HepG2 (cell line): ENCODE measurements around the gene SBNO2. TPM values are rescaled to one million over a fixed set of nuclear protein-coding genes. Genes with fewer than 3 reads are reported as not detected.

Experiments
- ATAC-seq: fragments of 200-7000 bp; cut with Tn5 transposase; 3 replicates; pipeline ENCODE4 v1.9.1; 2020; ENCODE audit warnings: mild to moderate bottlenecking, moderate library complexity
- BruUV-seq: library from RNA; stranded (reverse); fragments of 400-500 nt; replicated peaks from 2 replicates; lab custom pipeline; 2021; lab: Mats Ljungman, UMichigan
- CTCF ChIA-PET: fragments of 300-600 bp; formaldehyde crosslinking; extraction: SDS; loops from one replicate; lab custom pipeline; 2021; ENCODE audit warnings: low total read pairs, inconsistent platforms, low intra/inter-chr PET ratio; lab: Yijun Ruan, JAX
- POLR2A ChIA-PET: fragments of 350-600 bp; sonication (Branson Sonifier 250); formaldehyde crosslinking; loops from one replicate; lab custom pipeline; 2020; ENCODE audit warnings: antibody characterized with exemption, inconsistent platforms; lab: Yijun Ruan, JAX
- DNase-seq: peaks from one replicate; pipeline ENCODE4 v3.0.0-alpha.2; 2015; ENCODE audit warnings: low spot score
- FAIRE-seq: peaks from 3 replicates; lab custom pipeline; 2011; peaks lifted over from hg19 to GRCh38; lab: Jason Lieb, UNC
- H2AFZ ChIP-seq: one replicate; pipeline ENCODE4 v1.6.1; 2011; ENCODE audit warnings: low read length, inconsistent platforms
- H3K27ac ChIP-seq: fragments of 300-600 bp; 3 replicates; pipeline ENCODE4 v1.8.0; 2011; ENCODE audit warnings: mixed run types, mild to moderate bottlenecking, mixed read lengths, low read length, inconsistent platforms; ENCODE audit not compliant: insufficient read depth; ENCODE audit errors: extremely low read length
- H3K27me3 ChIP-seq, 2 experiments: fragments of 200-600 bp in 1 of 2; 2 replicates in 1 of 2; 3 replicates in 1 of 2; pipeline versions ENCODE4 v1.6.0 to v1.8.0; 2011; ENCODE audit warnings: low read length in 2 of 2, mild to moderate bottlenecking in 2 of 2, moderate library complexity in 2 of 2, inconsistent platforms in 1 of 2; ENCODE audit not compliant: insufficient read depth in 2 of 2, control insufficient read depth in 1 of 2
- H3K36me3 ChIP-seq, 2 experiments: fragments of 200-600 bp in 1 of 2; replicated peaks in 1 of 2; 2 replicates in 1 of 2; 3 replicates in 1 of 2; pipeline versions ENCODE4 v1.5.1 to v1.8.0; 2011; ENCODE audit warnings: low read length in 2 of 2, inconsistent platforms in 1 of 2; ENCODE audit not compliant: insufficient read depth in 2 of 2, control insufficient read depth in 1 of 2
- H3K4me1 ChIP-seq: 2 replicates; pipeline ENCODE4 v1.5.1; 2012; ENCODE audit warnings: low read length, inconsistent platforms; ENCODE audit not compliant: insufficient read depth
- H3K4me2 ChIP-seq: 2 replicates; pipeline ENCODE4 v1.6.0; 2011; ENCODE audit warnings: low read depth, low read length, inconsistent platforms
- H3K4me3 ChIP-seq, 3 experiments: fragments of 200-600 bp in 1 of 3; sonication (generic), shearing (Covaris generic) in 1 of 3; replicated peaks in 1 of 3; 2 replicates each; pipeline ENCODE4 v1.5.1; 2011 to 2016; ENCODE audit warnings: low read length in 3 of 3, inconsistent platforms in 2 of 3, low read depth in 2 of 3, mild to moderate bottlenecking in 2 of 3, control low read depth in 1 of 3, mixed read lengths in 1 of 3; ENCODE audit not compliant: insufficient read depth in 1 of 3
- H3K79me2 ChIP-seq: one replicate; pipeline ENCODE4 v1.6.1; 2011; ENCODE audit warnings: low read length, inconsistent platforms; ENCODE audit not compliant: insufficient read depth
- H3K9ac ChIP-seq: 2 replicates; pipeline ENCODE4 v1.6.0; 2011; ENCODE audit warnings: mild to moderate bottlenecking, low read depth, low read length, inconsistent platforms; ENCODE audit not compliant: insufficient read depth
- H3K9me3 ChIP-seq: 2 replicates; pipeline ENCODE4 v1.5.1; 2012; ENCODE audit warnings: mild to moderate bottlenecking, low read length
- H4K20me1 ChIP-seq: 2 replicates; pipeline ENCODE4 v1.6.0; 2011; ENCODE audit warnings: inconsistent platforms, mild to moderate bottlenecking, low read length, moderate library complexity; ENCODE audit not compliant: insufficient read depth
- AGO2 ChIP-seq: fragments of 200-400 bp; formaldehyde crosslinking; optimal IDR thresholded peaks from 2 replicates; pipeline ENCODE3; 2017; ENCODE audit warnings: mild to moderate bottlenecking, low read depth, low read length, moderate library complexity
- CHD2 ChIP-seq: IDR thresholded peaks from 2 replicates; pipeline ENCODE4 v1.6.1; 2011; ENCODE audit warnings: low read depth, low read length, improper control_type of control experiment
- GATA4 ChIP-seq: sonication (generic); IDR thresholded peaks from 2 replicates; pipeline ENCODE4 v1.6.1; 2016; ENCODE audit warnings: antibody characterized with exemption, low read depth, borderline replicate concordance
- KLF15 ChIP-seq: sonication (generic); formaldehyde crosslinking; IDR thresholded peaks from 2 replicates; pipeline ENCODE4 v1.8.1; 2023; ENCODE audit warnings: borderline replicate concordance, mild to moderate bottlenecking, inconsistent platforms, missing genetic modification reagents, mixed read lengths
- RBM22 ChIP-seq: fragments of 200-400 bp; formaldehyde crosslinking; optimal IDR thresholded peaks from 2 replicates; pipeline ENCODE3; 2017; ENCODE audit warnings: mild to moderate bottlenecking, low read length, moderate library complexity
- TSC22D2 ChIP-seq: sonication (generic); formaldehyde crosslinking; IDR thresholded peaks from 2 replicates; pipeline ENCODE4 v1.5.1; 2020; ENCODE audit warnings: missing genetic modification reagents, mild to moderate bottlenecking, borderline replicate concordance
- ZNF333 ChIP-seq: sonication (generic); formaldehyde crosslinking; IDR thresholded peaks from 2 replicates; pipeline ENCODE4 v1.4.0; 2020; ENCODE audit warnings: mild to moderate bottlenecking, missing genetic modification reagents, borderline replicate concordance
- ZNF569 ChIP-seq: sonication (generic); formaldehyde crosslinking; IDR thresholded peaks from 2 replicates; pipeline ENCODE4 v1.5.0; 2020; ENCODE audit warnings: mild to moderate bottlenecking, missing genetic modification reagents, moderate library complexity, borderline replicate concordance
- WGBS: methylation state at CpG from one replicate; pipeline ENCODE4 v1.1.6; 2017; ENCODE audit warnings: low lambda C conversion rate; 5-methylcytosine and 5-hydroxymethylcytosine counted together
- in situ Hi-C: cut with HindIII; loops from 2 replicates; pipeline ENCODE4 v1.10.0; 2017; ENCODE audit warnings: low pct_unique_long_range_greater_than_20kb; ENCODE audit not compliant: extremely low pct_ligation_motif_present
- intact Hi-C: fragments of 100-400 bp; cut with micrococcal nuclease; formaldehyde crosslinking; loops from one replicate; pipeline ENCODE4 v1.10.0; 2022; ENCODE audit not compliant: unreplicated experiment
- polyA plus RNA-seq, 8 experiments: library from polyadenylated mRNA; depleted of rRNA in 3 of 8; stranded (reverse) in 7 of 8; unstranded in 1 of 8; fragments of >200 nt; fragmentation: Illumina TruSeq in 4 of 8; extraction: Trizol in 4 of 8; gene quantifications; 2 replicates each; pipeline versions ENCODE4 v1.2.1 to v1.2.3, GENCODE V29; 2011 to 2016; ENCODE audit warnings: low read depth in 4 of 8, missing spikeins in 1 of 8, mixed read lengths in 1 of 8; ENCODE audit not compliant: insufficient read depth in 1 of 8
- total RNA-seq, 5 experiments: library from RNA; depleted of rRNA; stranded (reverse); fragments of >200 nt; fragmentation: Illumina TruSeq; extraction: Trizol; gene quantifications; 2 replicates each; pipeline ENCODE4 v1.2.3, GENCODE V29; 2016; ENCODE audit warnings: low read depth in 1 of 5
- TF ChIP-seq, protein P1 (sequence below): sonication (generic); formaldehyde crosslinking; IDR thresholded peaks from 2 replicates; pipeline ENCODE4 v1.4.0; 2020; ENCODE audit warnings: mild to moderate bottlenecking, low read depth, missing genetic modification reagents
- TF ChIP-seq, protein P2 (sequence below): sonication (generic); formaldehyde crosslinking; IDR thresholded peaks from 2 replicates; pipeline ENCODE4 v1.4.0; 2020; ENCODE audit warnings: missing genetic modification reagents, mild to moderate bottlenecking, borderline replicate concordance

The SBNO2 gene
- total and polyA plus RNA-seq, 2 of the 13 experiments (the other 11 are each of a cell fraction or from before 2014, with no cell fraction given) = 8.6 to 10.4 TPM

DNA sequence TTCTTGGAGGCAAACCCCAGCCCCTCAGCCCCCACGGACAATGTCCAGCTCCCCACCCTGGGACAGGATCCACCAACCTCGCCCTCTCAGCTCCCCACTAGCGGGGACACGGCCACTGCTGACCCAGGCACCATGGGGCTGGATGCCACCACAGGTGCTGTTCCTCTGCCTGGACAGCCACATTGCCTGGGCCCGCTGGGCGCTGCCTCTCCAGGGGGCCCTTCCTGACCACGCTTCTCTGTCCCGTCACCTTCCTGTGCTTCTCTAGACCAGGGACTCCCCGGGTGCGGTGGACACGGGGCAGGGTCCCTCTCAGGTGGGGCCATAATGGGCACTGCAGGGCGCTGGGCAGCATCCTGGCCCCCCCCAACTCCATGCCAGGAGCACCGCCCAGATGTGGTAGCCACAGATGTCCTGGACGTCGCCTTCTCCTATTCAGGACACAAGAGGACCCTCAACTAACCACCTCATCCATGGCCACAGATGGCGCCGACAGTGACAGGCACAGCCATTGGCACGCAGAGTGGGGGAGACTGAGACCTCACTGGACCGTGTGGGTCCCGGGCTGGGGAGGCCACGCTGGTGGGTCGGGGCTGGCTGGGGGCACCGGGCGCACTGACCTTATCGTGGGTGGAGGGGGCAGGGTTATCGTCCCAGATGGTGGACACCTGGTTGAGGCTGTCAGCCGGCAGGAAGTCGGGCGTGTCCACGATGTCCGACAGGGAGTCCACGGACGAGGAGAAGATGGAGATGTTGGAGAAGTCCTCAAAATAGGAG, 46.9 kb downstream of the SBNO2 start:
- no peak overlapping the region for H3K9ac ChIP-seq
- no peak for ATAC-seq
- CTCF ChIA-PET = no interaction called here

DNA sequence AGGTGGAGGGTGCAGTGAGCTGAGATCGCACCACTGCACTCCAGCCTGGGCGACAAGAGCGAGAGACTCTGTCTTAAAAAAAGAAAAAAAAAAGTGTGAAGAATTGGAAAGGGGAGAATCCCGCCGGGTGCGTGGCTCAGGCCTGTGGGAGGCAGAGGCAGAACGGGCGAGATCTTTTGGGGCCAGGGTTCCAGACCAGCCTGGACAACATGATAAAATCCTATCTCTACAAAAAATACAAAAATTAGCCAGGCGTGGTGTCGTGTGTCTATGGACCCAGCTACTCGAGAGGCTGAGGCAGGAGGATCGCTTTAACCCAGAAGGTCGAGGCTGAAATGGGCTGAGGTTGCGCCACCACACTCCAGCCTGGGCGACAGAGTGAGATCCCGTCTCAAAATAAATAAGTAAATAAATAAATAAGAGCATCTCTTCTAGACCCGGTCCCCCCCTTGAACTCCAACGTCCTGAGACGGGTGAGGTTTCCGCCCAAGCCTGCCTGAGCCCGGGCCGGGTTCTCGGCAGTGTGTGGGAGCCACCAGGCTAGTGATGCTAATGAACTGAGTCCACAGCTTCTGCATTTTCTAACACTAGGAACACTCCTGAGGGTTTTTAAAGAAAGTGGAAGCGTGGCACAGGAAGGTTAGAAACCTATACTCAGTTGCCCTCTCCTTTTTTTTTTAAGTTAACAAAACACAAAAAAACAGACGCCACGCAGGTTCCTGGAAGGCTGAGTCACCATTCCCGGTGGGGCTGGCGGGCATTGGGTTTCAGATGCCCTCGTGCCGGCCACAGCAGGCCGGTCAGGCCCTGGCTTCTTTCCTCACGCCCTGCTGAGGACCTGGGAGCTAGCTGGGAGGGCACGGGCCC, 48.2 kb downstream of the SBNO2 start:
- no peak overlapping the region for H3K4me2 ChIP-seq
- TF ChIP-seq, protein P1, sequence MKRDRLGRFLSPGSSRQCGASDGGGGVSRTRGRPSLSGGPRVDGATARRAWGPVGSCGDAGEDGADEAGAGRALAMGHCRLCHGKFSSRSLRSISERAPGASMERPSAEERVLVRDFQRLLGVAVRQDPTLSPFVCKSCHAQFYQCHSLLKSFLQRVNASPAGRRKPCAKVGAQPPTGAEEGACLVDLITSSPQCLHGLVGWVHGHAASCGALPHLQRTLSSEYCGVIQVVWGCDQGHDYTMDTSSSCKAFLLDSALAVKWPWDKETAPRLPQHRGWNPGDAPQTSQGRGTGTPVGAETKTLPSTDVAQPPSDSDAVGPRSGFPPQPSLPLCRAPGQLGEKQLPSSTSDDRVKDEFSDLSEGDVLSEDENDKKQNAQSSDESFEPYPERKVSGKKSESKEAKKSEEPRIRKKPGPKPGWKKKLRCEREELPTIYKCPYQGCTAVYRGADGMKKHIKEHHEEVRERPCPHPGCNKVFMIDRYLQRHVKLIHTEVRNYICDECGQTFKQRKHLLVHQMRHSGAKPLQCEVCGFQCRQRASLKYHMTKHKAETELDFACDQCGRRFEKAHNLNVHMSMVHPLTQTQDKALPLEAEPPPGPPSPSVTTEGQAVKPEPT = no peak
- TF ChIP-seq KLF15 (CRISPR knock-in tag) (no peak), ZNF569 (CRISPR knock-in tag) (no peak), CHD2 (no peak), TSC22D2 (CRISPR knock-in tag) (no peak), GATA4 (no peak)
- TF ChIP-seq, protein P2, sequence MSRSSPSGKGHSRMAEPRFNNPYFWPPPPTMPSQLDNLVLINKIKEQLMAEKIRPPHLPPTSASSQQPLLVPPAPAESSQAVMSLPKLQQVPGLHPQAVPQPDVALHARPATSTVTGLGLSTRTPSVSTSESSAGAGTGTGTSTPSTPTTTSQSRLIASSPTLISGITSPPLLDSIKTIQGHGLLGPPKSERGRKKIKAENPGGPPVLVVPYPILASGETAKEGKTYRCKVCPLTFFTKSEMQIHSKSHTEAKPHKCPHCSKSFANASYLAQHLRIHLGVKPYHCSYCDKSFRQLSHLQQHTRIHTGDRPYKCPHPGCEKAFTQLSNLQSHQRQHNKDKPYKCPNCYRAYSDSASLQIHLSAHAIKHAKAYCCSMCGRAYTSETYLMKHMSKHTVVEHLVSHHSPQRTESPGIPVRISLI (CRISPR knock-in tag) = no peak
- TF ChIP-seq, all 625 proteins: peak for 0
- BruUV-seq = no TSS peak
- in situ Hi-C loops (no loop called here), intact Hi-C loops (no loop called here)
- no peak for FAIRE-seq
- Histone ChIP-seq H3K9me3 (no peaks in the 10 kb centered on the region), H3K4me1 (peaks cover 7% of the 10 kb centered on the region; the same call in 1 of the 2 replicates), H3K27ac (no peak overlapping the region), H3K79me2 (no peaks in the 10 kb centered on the region), H2AFZ (no peak overlapping the region), H3K36me3 (peaks cover 17 to 38% of the 10 kb centered on the region in 2 experiments; a peak in 4 of 5 replicates), H3K27me3 (no peaks in the 10 kb centered on the region), H3K4me3 (no peak overlapping the region), H3K9ac (no peak overlapping the region), H4K20me1 (no peaks in the 10 kb centered on the region)
- no peak for DNase-seq
- POLR2A ChIA-PET = no interaction called here
- WGBS = 96% methylated on average over 27 of the region's 33 CpGs
- ATAC-seq = no peak
- CTCF ChIA-PET = no interaction called here

More for the DNA sequence above, 46.9 kb downstream of the SBNO2 start:
- Histone ChIP-seq H3K9me3 (no peaks in the 10 kb centered on the region), H3K27ac (no peak overlapping the region), H3K4me2 (no peak overlapping the region), H4K20me1 (no peaks in the 10 kb centered on the region), H3K36me3 (peaks cover 12 to 29% of the 10 kb centered on the region in 2 experiments; a peak in 4 of 5 replicates), H3K79me2 (no peaks in the 10 kb centered on the region), H2AFZ (no peak overlapping the region), H3K4me1 (peaks cover 7% of the 10 kb centered on the region; the same call in 1 of the 2 replicates), H3K27me3 (no peaks in the 10 kb centered on the region), H3K4me3 (no peak overlapping the region)
- DNase-seq (no peak), FAIRE-seq (no peak)
- no TSS peak for BruUV-seq
- intact Hi-C loops (no loop called here), in situ Hi-C loops (no loop called here)
- 99% methylated on average over 27 of the region's 33 CpGs for WGBS
- peak; percentile 69 for TF ChIP-seq AGO2
- peak; percentile 27 for TF ChIP-seq RBM22
- TF ChIP-seq ZNF333 (CRISPR knock-in tag) = no peak
- POLR2A ChIA-PET = no interaction called here
